HCT116 (cell line): ENCODE data around the gene CGN. TPM values are rescaled to one million over a fixed set of nuclear protein-coding genes. Genes with fewer than 3 reads are reported as not detected.

ENCODE experiments used
- ATAC-seq: fragments of 200-7000 bp; cut with Tn5 transposase; 2 replicates; pipeline ENCODE4 v1.9.1; 2020; ENCODE audit warnings: mild to moderate bottlenecking, moderate library complexity
- BruUV-seq: library from RNA; stranded (reverse); fragments of 400-500 nt; replicated peaks from 2 replicates; lab custom pipeline; 2021; lab: Mats Ljungman, UMichigan
- CTCF ChIA-PET: fragments of 300-600 bp; sonication (Branson Sonifier 250); formaldehyde crosslinking; loops from one replicate; lab custom pipeline; 2021; ENCODE audit warnings: antibody characterized with exemption; lab: Charles Lee
- POLR2A ChIA-PET: fragments of 300-600, 350-600 bp; sonication (Branson Sonifier 250); formaldehyde crosslinking; loops from one replicate; lab custom pipeline; 2021; ENCODE audit warnings: antibody characterized with exemption; lab: Charles Lee
- RAD21 ChIA-PET, 2 experiments: fragments of 300-600 bp; sonication (Branson Sonifier 250); formaldehyde crosslinking; loops; one replicate each; lab custom pipeline; 2023; ENCODE audit warnings: low total read pairs in 2 of 2; ENCODE audit not compliant: uncharacterized antibody in 2 of 2, unreplicated experiment in 2 of 2, low non-redundant PET in 1 of 2; lab: Charles Lee
- DNase-seq: peaks from one replicate; pipeline ENCODE4 v3.0.0-alpha.2; 2010; ENCODE audit warnings: low read depth, low spot score
- H2AFZ ChIP-seq: fragments of 200-600 bp; shearing (Covaris generic), sonication (generic); 2 replicates; pipeline ENCODE4 v1.6.1; 2017; ENCODE audit warnings: low read depth, mixed run types, mixed read lengths, antibody characterized with exemption, low read length; ENCODE audit not compliant: poor library complexity, severe bottlenecking
- H3K27ac ChIP-seq: 2 replicates; pipeline ENCODE4 v1.5.1; 2012; ENCODE audit warnings: low read depth, low read length
- H3K27me3 ChIP-seq: fragments of 200-600 bp; sonication (generic); 2 replicates; pipeline ENCODE4 v1.6.1; 2016; ENCODE audit warnings: mixed run types, low read length, mixed read lengths; ENCODE audit not compliant: insufficient read depth
- H3K36me3 ChIP-seq, 2 experiments: fragments of 200-500 bp in 1 of 2; fragments of 200-600 bp in 1 of 2; sonication (Bioruptor generic) in 1 of 2; sonication (generic) in 1 of 2; 2 replicates each; pipeline versions ENCODE4 v1.5.1 to v1.6.1; 2014 to 2016; ENCODE audit warnings: low read length in 2 of 2, inconsistent platforms in 1 of 2, mixed read lengths in 1 of 2, mixed run types in 1 of 2; ENCODE audit not compliant: insufficient read depth in 2 of 2, control insufficient read depth in 1 of 2
- H3K4me1 ChIP-seq, 2 experiments: fragments of 200-600 bp in 1 of 2; sonication (generic) in 1 of 2; 2 replicates each; pipeline versions ENCODE4 v1.5.1 to v1.6.1; 2012 to 2017; ENCODE audit warnings: low read length in 2 of 2, inconsistent platforms in 1 of 2, mild to moderate bottlenecking in 1 of 2, mixed read lengths in 1 of 2, mixed run types in 1 of 2, moderate library complexity in 1 of 2; ENCODE audit not compliant: insufficient read depth in 2 of 2, control insufficient read depth in 1 of 2
- H3K4me2 ChIP-seq: fragments of 200-600 bp; sonication (generic); 2 replicates; pipeline ENCODE4 v1.6.1; 2017; ENCODE audit warnings: mixed run types, low read length, mixed read lengths
- H3K4me3 ChIP-seq, 2 experiments: fragments of 200-600 bp in 1 of 2; sonication (generic) in 1 of 2; replicated peaks in 1 of 2; 2 replicates each; pipeline ENCODE4 v1.5.1; 2011 to 2016; ENCODE audit warnings: low read length in 2 of 2, control low read depth in 1 of 2, low read depth in 1 of 2, mild to moderate bottlenecking in 1 of 2, mixed read lengths in 1 of 2, mixed run types in 1 of 2
- H3K79me2 ChIP-seq: fragments of 200-600 bp; sonication (generic); 2 replicates; pipeline ENCODE4 v1.6.1; 2017; ENCODE audit warnings: mild to moderate bottlenecking, mixed run types, low read length, moderate library complexity, mixed read lengths; ENCODE audit not compliant: insufficient read depth
- H3K9ac ChIP-seq: fragments of 200-600 bp; sonication (generic); 2 replicates; pipeline ENCODE4 v1.6.1; 2016; ENCODE audit warnings: low read length, mixed read lengths
- H3K9me2 ChIP-seq: fragments of 200-600 bp; sonication (generic), shearing (Covaris generic); 2 replicates; pipeline ENCODE4 v1.6.1; 2017; ENCODE audit warnings: mixed run types, mild to moderate bottlenecking, moderate library complexity; ENCODE audit not compliant: insufficient read depth
- H3K9me3 ChIP-seq, 2 experiments: fragments of 200-500 bp in 1 of 2; fragments of 200-600 bp in 1 of 2; sonication (Bioruptor generic) in 1 of 2; sonication (generic) in 1 of 2; 2 replicates each; pipeline ENCODE4 v1.6.1; 2014 to 2017; ENCODE audit warnings: low read length in 2 of 2, mixed read lengths in 2 of 2, inconsistent platforms in 1 of 2, low read depth in 1 of 2, mild to moderate bottlenecking in 1 of 2, mixed run types in 1 of 2, moderate library complexity in 1 of 2; ENCODE audit not compliant: control insufficient read depth in 1 of 2, insufficient read depth in 1 of 2
- H4K20me1 ChIP-seq: fragments of 200-600 bp; sonication (generic), shearing (Covaris generic); 2 replicates; pipeline ENCODE4 v1.6.1; 2017; ENCODE audit warnings: mixed run types, mild to moderate bottlenecking, moderate library complexity; ENCODE audit not compliant: insufficient read depth
- EGR1 ChIP-seq: IDR thresholded peaks from 2 replicates; pipeline ENCODE4 v1.6.1; 2012; ENCODE audit warnings: low read depth
- EZH2 ChIP-seq: fragments of 200-600 bp; sonication (generic); IDR thresholded peaks from 2 replicates; pipeline ENCODE4 v1.6.1; 2017; ENCODE audit warnings: antibody characterized with exemption, mixed run types
- POLR2A ChIP-seq: IDR thresholded peaks from 2 replicates; pipeline ENCODE4 v1.7.0; 2011; ENCODE audit warnings: borderline replicate concordance; ENCODE audit not compliant: insufficient read depth, insufficient read length; ENCODE audit errors: extremely low read depth
- RAD21 ChIP-seq: IDR thresholded peaks from 2 replicates; pipeline ENCODE4 v1.6.1; 2012; ENCODE audit warnings: low read depth, mild to moderate bottlenecking
- SIN3A ChIP-seq: IDR thresholded peaks from 2 replicates; pipeline ENCODE4 v1.6.1; 2012; ENCODE audit warnings: low read depth
- SP1 ChIP-seq: IDR thresholded peaks from 2 replicates; pipeline ENCODE4 v1.6.1; 2012; ENCODE audit warnings: low read depth
- ZFX ChIP-seq: fragments of 450-650 bp; IDR thresholded peaks from 2 replicates; pipeline ENCODE4 v1.6.1; 2017
- ZNF274 ChIP-seq: fragments of 200-500 bp; sonication (Bioruptor generic); IDR thresholded peaks from 2 replicates; pipeline ENCODE4 v1.6.1; 2014; ENCODE audit warnings: mild to moderate bottlenecking, low read depth, low read length, inconsistent platforms
- intact Hi-C: fragments of 100-400 bp; cut with micrococcal nuclease; formaldehyde crosslinking; loops from 2 replicates; pipeline ENCODE4 v1.10.0; 2022
- total RNA-seq: library from RNA; stranded (reverse); gene quantifications from one replicate; pipeline ENCODE4 v1.2.1, GENCODE V29; 2021; ENCODE audit not compliant: unreplicated experiment
- TF ChIP-seq, protein P1 (sequence below), 3 experiments: fragments of 200-600 bp in 1 of 3; sonication (generic) in 1 of 3; IDR thresholded peaks in 2 of 3; conservative IDR thresholded peaks in 1 of 3; 2 replicates each; pipeline ENCODE4 v1.5.1; 2012 to 2017; ENCODE audit warnings: low read depth in 2 of 3, low read length in 2 of 3, antibody characterized with exemption in 1 of 3, borderline replicate concordance in 1 of 3, control low read depth in 1 of 3, mild to moderate bottlenecking in 1 of 3, mixed read lengths in 1 of 3, mixed run types in 1 of 3, moderate library complexity in 1 of 3; ENCODE audit not compliant: insufficient read depth in 1 of 3
- TF ChIP-seq, protein P2 (sequence below): IDR thresholded peaks from 2 replicates; pipeline ENCODE4 v1.6.1; 2012
- TF ChIP-seq, protein P3 (sequence below): IDR thresholded peaks from 2 replicates; pipeline ENCODE4 v1.6.1; 2011; ENCODE audit warnings: mild to moderate bottlenecking, low read length, moderate library complexity; ENCODE audit not compliant: insufficient replicate concordance; ENCODE audit errors: extremely low read depth
- TF ChIP-seq, protein P4 (sequence below): IDR thresholded peaks from 2 replicates; pipeline ENCODE4 v1.6.1; 2012; ENCODE audit warnings: low read depth

CGN gene
- total RNA-seq, 1 experiment from 2014 or later = 19.7 TPM

DNA sequence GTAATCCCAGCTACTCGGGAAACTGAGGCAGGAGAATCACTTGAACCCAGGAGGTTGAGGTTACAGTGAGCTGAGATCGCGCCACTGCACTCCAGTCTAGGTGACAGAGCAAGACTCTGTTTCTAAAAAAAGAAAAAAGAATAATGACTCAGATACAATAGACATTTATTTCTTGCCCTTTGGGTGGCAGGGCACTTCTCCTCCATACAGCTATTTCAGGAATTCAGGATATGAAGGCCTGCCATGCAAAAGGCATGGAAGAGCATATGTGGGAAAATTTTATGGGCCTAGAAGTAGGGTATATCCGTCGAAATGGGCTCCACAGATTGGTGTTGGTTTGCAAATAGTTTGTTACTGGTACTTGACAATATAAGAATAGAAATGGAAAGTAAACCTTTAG, 31.7 kb upstream of the CGN start (continued):
- TF ChIP-seq EZH2 = no peak
- TF ChIP-seq SP1 = peak; percentile 36; the same call in 1 of the 2 replicates
- no peak for TF ChIP-seq POLR2A

DNA sequence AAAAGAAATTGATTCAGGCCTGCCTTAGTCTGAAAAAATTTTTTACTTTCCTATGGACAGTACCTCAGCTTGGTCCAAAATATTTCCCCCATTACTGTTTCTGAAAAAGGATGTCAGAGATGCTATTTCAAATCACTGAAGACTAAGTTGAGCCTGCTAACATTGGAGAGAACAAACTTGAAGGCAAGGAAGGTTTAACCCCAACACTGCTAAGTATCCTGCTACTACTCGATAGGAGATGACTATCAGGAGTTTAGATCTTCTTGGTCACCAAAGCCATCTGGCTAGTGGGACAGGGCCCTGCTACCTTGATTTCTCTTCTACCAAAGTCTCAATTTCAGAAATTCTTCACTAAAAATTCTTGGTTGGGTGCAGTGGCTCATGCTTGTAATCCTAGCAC, 29.2 kb upstream of the CGN start:
- no peak overlapping the region for H3K27ac ChIP-seq
- intact Hi-C loops = no loop called here
- H4K20me1 ChIP-seq = no peaks in the 10 kb centered on the region
- no peak overlapping the region for H3K4me2 ChIP-seq
- TF ChIP-seq, protein P1, sequence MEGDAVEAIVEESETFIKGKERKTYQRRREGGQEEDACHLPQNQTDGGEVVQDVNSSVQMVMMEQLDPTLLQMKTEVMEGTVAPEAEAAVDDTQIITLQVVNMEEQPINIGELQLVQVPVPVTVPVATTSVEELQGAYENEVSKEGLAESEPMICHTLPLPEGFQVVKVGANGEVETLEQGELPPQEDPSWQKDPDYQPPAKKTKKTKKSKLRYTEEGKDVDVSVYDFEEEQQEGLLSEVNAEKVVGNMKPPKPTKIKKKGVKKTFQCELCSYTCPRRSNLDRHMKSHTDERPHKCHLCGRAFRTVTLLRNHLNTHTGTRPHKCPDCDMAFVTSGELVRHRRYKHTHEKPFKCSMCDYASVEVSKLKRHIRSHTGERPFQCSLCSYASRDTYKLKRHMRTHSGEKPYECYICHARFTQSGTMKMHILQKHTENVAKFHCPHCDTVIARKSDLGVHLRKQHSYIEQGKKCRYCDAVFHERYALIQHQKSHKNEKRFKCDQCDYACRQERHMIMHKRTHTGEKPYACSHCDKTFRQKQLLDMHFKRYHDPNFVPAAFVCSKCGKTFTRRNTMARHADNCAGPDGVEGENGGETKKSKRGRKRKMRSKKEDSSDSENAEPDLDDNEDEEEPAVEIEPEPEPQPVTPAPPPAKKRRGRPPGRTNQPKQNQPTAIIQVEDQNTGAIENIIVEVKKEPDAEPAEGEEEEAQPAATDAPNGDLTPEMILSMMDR (IDR thresholded peaks at IDR 0.05 in 2 of 3, conservative IDR thresholded peaks at IDR 0.05 in 1 of 3; ENCODE audit: borderline replicate concordance in 1 of 3, insufficient read depth in 1 of 3, low read depth in 2 of 3, low read length in 2 of 3) = no peak
- TF ChIP-seq, protein P2, sequence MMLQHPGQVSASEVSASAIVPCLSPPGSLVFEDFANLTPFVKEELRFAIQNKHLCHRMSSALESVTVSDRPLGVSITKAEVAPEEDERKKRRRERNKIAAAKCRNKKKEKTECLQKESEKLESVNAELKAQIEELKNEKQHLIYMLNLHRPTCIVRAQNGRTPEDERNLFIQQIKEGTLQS = no peak
- TF ChIP-seq RAD21 = no peak
- no peak for TF ChIP-seq ZNF274
- TF ChIP-seq SIN3A = no peak
- TF ChIP-seq, protein P3, sequence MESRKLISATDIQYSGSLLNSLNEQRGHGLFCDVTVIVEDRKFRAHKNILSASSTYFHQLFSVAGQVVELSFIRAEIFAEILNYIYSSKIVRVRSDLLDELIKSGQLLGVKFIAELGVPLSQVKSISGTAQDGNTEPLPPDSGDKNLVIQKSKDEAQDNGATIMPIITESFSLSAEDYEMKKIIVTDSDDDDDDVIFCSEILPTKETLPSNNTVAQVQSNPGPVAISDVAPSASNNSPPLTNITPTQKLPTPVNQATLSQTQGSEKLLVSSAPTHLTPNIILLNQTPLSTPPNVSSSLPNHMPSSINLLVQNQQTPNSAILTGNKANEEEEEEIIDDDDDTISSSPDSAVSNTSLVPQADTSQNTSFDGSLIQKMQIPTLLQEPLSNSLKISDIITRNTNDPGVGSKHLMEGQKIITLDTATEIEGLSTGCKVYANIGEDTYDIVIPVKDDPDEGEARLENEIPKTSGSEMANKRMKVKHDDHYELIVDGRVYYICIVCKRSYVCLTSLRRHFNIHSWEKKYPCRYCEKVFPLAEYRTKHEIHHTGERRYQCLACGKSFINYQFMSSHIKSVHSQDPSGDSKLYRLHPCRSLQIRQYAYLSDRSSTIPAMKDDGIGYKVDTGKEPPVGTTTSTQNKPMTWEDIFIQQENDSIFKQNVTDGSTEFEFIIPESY = no peak
- no peak for TF ChIP-seq EGR1
- no peak for TF ChIP-seq ZFX
- TF ChIP-seq, protein P4, sequence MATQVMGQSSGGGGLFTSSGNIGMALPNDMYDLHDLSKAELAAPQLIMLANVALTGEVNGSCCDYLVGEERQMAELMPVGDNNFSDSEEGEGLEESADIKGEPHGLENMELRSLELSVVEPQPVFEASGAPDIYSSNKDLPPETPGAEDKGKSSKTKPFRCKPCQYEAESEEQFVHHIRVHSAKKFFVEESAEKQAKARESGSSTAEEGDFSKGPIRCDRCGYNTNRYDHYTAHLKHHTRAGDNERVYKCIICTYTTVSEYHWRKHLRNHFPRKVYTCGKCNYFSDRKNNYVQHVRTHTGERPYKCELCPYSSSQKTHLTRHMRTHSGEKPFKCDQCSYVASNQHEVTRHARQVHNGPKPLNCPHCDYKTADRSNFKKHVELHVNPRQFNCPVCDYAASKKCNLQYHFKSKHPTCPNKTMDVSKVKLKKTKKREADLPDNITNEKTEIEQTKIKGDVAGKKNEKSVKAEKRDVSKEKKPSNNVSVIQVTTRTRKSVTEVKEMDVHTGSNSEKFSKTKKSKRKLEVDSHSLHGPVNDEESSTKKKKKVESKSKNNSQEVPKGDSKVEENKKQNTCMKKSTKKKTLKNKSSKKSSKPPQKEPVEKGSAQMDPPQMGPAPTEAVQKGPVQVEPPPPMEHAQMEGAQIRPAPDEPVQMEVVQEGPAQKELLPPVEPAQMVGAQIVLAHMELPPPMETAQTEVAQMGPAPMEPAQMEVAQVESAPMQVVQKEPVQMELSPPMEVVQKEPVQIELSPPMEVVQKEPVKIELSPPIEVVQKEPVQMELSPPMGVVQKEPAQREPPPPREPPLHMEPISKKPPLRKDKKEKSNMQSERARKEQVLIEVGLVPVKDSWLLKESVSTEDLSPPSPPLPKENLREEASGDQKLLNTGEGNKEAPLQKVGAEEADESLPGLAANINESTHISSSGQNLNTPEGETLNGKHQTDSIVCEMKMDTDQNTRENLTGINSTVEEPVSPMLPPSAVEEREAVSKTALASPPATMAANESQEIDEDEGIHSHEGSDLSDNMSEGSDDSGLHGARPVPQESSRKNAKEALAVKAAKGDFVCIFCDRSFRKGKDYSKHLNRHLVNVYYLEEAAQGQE = no peak
- TF ChIP-seq, all 23 proteins: peak for 0
- Histone ChIP-seq H3K4me1 (peaks cover 11 to 24% of the 10 kb centered on the region in 2 experiments), H3K9me2 (no peaks in the 10 kb centered on the region), H3K79me2 (no peaks in the 10 kb centered on the region), H3K9ac (no peak overlapping the region), H3K36me3 (no peaks in the 10 kb centered on the region), H3K4me3 (no peak overlapping the region), H3K9me3 (peaks cover 0 to 6% of the 10 kb centered on the region in 2 experiments; a peak in 2 of 4 replicates), H3K27me3 (no peaks in the 10 kb centered on the region), H2AFZ (no peak overlapping the region)
- POLR2A ChIA-PET = no interaction called here
- no peak for ATAC-seq
- CTCF ChIA-PET = no interaction called here
- RAD21 ChIA-PET = no interaction called here
- DNase-seq = no peak
- BruUV-seq = no TSS peak
